GM19043 (cell line): Measurements from ENCODE around the gene FOXI3.
"Not testable (repeated sequence)": the region's sequence is repeated elsewhere in the genome, so short reads cannot be mapped to it uniquely, and the experiment has no call there.

Experiments
- ATAC-seq: cut with Tn5 transposase; IDR thresholded peaks from one replicate; pipeline ENCODE4 v1.9.1; 2021; ENCODE audit warnings: low read depth; ENCODE audit not compliant: unreplicated experiment

The FOXI3 gene

DNA sequence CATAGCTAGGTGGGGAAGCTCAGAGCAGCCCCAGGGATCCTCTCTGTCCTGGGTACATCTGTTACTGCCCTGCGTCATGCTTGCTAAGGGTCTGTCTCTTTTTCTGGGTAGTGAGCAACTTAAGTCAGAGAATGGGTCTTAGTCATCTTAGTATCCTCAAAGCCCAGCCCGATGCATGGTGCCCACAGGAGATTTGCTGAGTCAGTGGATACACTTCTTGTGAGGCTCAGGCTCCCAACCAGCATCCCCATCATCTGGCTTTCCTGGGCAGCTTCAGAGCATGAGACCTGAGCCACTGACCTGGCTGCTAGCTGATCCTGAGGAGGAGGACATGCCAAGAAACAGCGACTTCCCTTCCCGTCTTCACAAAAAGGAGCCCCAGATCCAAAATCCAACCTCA lies 10.0 kb downstream of the FOXI3 start:
- no peak for ATAC-seq

DNA sequence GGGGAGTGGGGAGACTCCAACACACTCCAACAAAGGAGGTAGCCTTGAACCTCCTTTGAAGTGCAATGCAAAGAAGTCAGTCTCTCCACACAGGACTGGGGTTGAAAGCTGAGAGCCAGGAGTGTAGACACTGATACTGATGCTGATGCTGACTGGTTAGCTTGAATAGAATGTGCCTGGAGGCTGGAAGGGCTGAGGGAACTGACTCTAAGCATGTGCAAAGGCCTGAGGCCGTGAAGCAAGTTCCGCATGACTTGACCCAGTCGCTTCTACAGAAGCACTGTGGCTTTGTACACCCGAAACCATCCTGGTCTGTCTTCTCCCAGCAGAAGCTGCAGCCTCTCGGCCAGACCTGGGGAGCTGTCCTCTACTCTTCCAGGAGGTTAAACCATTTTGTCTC lies 10.4 kb downstream of the FOXI3 start:
- ATAC-seq = no peak

DNA sequence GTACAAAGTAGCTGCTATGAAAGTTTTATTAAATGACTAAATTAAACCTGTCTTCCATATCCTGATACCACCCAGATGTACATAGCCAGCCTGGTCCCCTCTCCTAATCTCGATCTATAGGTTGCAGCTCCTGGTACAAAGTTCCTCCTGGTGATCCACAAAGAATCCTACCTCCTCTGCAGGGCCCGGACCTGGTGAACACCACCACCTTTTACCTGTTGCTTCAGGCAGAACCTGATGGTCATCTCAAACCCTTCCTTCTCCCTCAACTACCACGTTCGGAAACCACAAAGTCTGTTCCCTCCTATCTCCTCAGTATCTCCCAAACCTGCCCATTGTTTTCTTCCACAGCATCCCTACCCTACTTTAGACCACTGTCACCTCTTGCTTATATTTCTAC lies 15.5 kb downstream of the FOXI3 start:
- ATAC-seq = no peak

- ATAC-seq = no peak
Measured at GRCh38 chr2:88429929-88430328, 22.6 kb downstream of the FOXI3 start.

- no peak for ATAC-seq
Measured at GRCh38 chr2:88423733-88424132, 28.8 kb downstream of the FOXI3 start.

- ATAC-seq = not testable (repeated sequence)
Measured at GRCh38 chr2:88419051-88419450, 33.4 kb downstream of the FOXI3 start.

DNA sequence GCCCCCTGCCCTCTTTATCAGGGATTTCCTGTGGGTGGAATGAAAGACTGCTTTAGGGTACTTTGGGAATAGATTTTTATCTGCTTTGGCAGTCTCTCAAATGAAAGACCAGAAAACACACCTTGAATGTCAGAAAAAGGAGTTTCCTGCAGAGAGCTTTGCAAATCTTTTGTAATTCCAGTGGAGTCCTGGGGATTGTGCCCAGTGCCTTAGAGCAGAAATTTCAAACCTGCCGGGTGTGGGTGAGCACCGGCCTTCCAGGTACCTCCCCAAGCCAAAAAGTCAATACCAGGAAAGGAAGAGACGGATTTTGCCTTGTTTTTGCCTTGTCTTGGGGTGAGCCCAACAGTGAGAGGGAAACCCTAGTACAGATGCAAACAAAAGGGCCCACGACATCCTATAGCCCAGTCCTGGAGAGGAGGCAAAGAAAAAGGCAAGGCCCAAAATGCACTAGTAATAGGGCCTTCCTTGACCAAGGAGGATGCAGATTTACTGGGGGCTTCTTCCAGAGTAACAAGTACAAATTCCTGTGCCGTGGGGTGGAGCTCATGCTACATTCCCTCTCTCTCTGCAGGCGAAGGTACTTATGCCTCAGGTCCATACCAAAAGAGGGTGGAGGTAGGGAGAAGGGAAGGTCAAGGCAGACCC lies 36.4 kb downstream of the FOXI3 start:
- no peak for ATAC-seq

DNA sequence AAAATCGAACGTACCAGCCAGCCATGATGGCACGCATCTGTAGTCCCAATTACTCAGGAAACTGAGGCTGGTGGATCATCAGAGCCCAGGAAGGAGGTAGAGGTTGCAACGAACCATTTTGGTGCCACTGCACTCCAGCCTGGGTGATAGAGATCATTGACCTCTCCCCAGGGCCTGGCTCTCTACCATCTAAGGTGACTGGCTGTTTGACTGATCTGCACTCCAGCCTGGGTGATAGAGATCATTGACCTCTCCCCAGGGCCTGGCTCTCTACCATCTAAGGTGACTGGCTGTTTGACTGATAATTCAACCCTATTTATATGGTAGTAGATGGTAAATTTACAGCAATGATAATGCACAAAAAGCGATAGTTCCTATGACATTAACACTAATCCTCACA lies 43.6 kb downstream of the FOXI3 start:
- not testable (repeated sequence) for ATAC-seq

GRCh38 chr2:88400037-88400767 lies 52.3 kb downstream of the FOXI3 start:
- no peak for ATAC-seq

DNA sequence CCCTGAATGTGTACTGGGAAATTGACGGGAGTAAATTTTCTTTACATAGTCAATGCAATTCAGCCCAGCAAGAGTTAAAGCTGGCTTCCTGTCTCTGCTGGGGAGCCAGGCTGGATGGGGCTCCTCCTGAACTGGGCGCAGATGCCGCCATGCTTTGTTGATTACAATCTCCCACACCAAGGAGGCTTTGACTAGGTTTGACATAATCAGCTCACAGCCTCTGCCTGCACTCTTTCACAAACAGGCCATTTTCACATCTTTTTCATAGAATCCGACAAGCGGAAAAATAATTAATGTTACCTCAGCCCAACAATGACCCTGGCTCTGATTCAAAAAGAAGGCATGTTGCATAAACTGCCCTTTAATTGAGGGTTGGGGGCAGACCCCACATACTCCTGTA lies 54.3 kb downstream of the FOXI3 start:
- no peak for ATAC-seq
